Gastroesophageal sphincter (tissue), 4 donors: ENCODE data around the gene SND1. TPM values are rescaled to one million over a fixed set of nuclear protein-coding genes. Genes with fewer than 3 reads are reported as not detected.

ENCODE experiments used
- ATAC-seq: fragments of 150-250 bp; one replicate; pipeline ENCODE4 v1.9.1; 2016; ENCODE audit warnings: mild to moderate bottlenecking, moderate library complexity
- H3K27ac ChIP-seq, 4 donors: fragments of 200-600 bp; sonication (generic) in 3 of 4; 1 replicate in 3 of 4; 2 replicates in 1 of 4; pipeline ENCODE4 v1.5.1; 2016 to 2019
- H3K27me3 ChIP-seq: fragments of 200-600 bp; sonication (generic); one replicate; pipeline ENCODE4 v1.5.1; 2019
- H3K36me3 ChIP-seq, 2 donors: fragments of 200-600 bp; sonication (generic); one replicate each; pipeline ENCODE4 v1.5.1; 2019; ENCODE audit warnings: control low read depth in 1 of 2
- H3K4me1 ChIP-seq, 3 donors: fragments of 200-600 bp; sonication (generic); 1 replicate in 2 of 3; 2 replicates in 1 of 3; pipeline ENCODE4 v1.5.1; 2016 to 2019; ENCODE audit warnings: control low read depth in 2 of 3
- H3K4me3 ChIP-seq, 2 donors: fragments of 200-600 bp; sonication (generic); one replicate each; pipeline ENCODE4 v1.5.1; 2019; ENCODE audit warnings: mild to moderate bottlenecking in 1 of 2, moderate library complexity in 1 of 2
- H3K9me3 ChIP-seq, 3 donors: fragments of 200-600 bp; sonication (generic); one replicate each; pipeline ENCODE4 v1.5.1; 2017 to 2019; ENCODE audit warnings: control low read depth in 2 of 3
- EP300 ChIP-seq: sonication (generic); formaldehyde crosslinking; IDR thresholded peaks from one replicate; pipeline ENCODE4 v1.6.1; 2017; ENCODE audit warnings: antibody characterized with exemption, mild to moderate bottlenecking
- POLR2A ChIP-seq, 2 donors: fragments of 450-650 bp; IDR thresholded peaks; one replicate each; pipeline ENCODE4 v1.6.1; 2017; ENCODE audit warnings: antibody characterized with exemption in 2 of 2, mild to moderate bottlenecking in 2 of 2, moderate library complexity in 1 of 2
- POLR2AphosphoS5 ChIP-seq: sonication (generic); formaldehyde crosslinking; IDR thresholded peaks from one replicate; pipeline ENCODE4 v1.6.1; 2017; ENCODE audit warnings: antibody characterized with exemption
- WGBS, 2 donors: methylation state at CpG; one replicate each; pipeline ENCODE4 v1.1.5; 2018; ENCODE audit warnings: low coverage in 1 of 2; 5-methylcytosine and 5-hydroxymethylcytosine counted together
- total RNA-seq, 4 donors: library from RNA; depleted of rRNA; stranded (reverse); fragments of >200 nt; gene quantifications; one replicate each; pipeline ENCODE4 v1.1.0, GENCODE V29; 2016
- TF ChIP-seq, protein P1 (sequence below), 4 experiments: fragments of 200-600 bp in 2 of 4; fragments of 450-650 bp in 2 of 4; sonication (generic) in 1 of 4; IDR thresholded peaks; one replicate each; pipeline ENCODE4 v1.5.1; 2017 to 2019; ENCODE audit warnings: antibody characterized with exemption in 4 of 4, mild to moderate bottlenecking in 2 of 4, moderate library complexity in 2 of 4

SND1 gene
- total RNA-seq, 4 donors from 2014 or later = 97.1 to 119 (median 103) TPM

DNA sequence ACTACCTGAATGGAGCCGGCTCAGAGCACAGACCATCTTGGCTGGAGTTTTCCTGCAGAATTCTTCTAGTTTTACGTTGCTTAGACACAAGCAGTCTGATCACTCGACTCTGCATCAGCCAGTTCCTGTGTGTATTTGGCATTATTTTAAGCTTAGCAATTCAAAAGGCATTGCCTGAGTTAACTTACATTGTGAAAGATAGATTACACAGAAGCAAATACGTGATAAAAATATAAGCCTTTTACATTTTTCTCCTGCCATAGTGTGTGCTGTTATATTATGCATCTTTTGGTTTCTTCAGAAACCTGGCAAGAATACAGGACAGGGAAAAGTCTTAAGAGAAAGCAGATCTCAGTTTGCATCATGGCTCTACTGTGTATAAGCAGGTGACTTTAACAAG, 281.2 kb downstream of the SND1 start:
- no peak overlapping the region for H3K4me3 ChIP-seq
- H3K36me3 ChIP-seq = peaks cover 0 to 33% of the 10 kb centered on the region in 2 donors
- H3K9me3 ChIP-seq = no peaks in the 10 kb centered on the region
- H3K4me1 ChIP-seq = peaks cover 0 to 3% (median under 1%) of the 10 kb centered on the region in 3 donors
- 39 to 79% methylated on average over 4 of the region's 4 CpGs for WGBS, 2 donors
- H3K27ac ChIP-seq = no peak overlapping the region
- ATAC-seq = no peak
- no peaks in the 10 kb centered on the region for H3K27me3 ChIP-seq
- TF ChIP-seq EP300 (no peak), POLR2AphosphoS5 (no peak), POLR2A (IDR thresholded peaks at IDR 0.05) (no peak)
- TF ChIP-seq, protein P1, sequence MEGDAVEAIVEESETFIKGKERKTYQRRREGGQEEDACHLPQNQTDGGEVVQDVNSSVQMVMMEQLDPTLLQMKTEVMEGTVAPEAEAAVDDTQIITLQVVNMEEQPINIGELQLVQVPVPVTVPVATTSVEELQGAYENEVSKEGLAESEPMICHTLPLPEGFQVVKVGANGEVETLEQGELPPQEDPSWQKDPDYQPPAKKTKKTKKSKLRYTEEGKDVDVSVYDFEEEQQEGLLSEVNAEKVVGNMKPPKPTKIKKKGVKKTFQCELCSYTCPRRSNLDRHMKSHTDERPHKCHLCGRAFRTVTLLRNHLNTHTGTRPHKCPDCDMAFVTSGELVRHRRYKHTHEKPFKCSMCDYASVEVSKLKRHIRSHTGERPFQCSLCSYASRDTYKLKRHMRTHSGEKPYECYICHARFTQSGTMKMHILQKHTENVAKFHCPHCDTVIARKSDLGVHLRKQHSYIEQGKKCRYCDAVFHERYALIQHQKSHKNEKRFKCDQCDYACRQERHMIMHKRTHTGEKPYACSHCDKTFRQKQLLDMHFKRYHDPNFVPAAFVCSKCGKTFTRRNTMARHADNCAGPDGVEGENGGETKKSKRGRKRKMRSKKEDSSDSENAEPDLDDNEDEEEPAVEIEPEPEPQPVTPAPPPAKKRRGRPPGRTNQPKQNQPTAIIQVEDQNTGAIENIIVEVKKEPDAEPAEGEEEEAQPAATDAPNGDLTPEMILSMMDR (IDR thresholded peaks at IDR 0.05) = no peak

DNA sequence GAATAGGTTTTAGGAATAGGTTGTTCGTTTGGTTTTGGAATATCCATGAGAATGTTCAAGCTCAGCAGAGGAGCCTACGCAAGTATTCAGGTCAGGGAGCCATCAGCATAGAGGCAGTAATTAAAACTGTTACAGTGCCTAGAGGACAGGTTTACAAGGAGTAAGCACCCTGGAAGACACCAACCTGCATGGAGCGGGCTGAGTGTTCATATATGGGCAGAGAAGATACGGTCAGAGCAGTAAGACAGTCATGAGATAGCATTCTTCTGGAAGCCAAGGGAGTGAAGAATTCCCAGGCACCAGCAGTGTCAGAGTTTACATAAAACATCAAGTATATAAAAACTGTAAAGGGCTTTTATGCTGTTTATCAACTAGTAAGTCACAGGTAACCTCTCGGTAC, 282.7 kb downstream of the SND1 start:
- no peak for TF ChIP-seq EP300
- no peak for TF ChIP-seq POLR2A (IDR thresholded peaks at IDR 0.05)
- TF ChIP-seq POLR2AphosphoS5 = no peak
- TF ChIP-seq, protein P1 (IDR thresholded peaks at IDR 0.05) = no peak
- H3K4me3 ChIP-seq = no peak overlapping the region
- 96 to 100% methylated on average over 4 to 5 of the region's 5 CpGs for WGBS, 2 donors

DNA sequence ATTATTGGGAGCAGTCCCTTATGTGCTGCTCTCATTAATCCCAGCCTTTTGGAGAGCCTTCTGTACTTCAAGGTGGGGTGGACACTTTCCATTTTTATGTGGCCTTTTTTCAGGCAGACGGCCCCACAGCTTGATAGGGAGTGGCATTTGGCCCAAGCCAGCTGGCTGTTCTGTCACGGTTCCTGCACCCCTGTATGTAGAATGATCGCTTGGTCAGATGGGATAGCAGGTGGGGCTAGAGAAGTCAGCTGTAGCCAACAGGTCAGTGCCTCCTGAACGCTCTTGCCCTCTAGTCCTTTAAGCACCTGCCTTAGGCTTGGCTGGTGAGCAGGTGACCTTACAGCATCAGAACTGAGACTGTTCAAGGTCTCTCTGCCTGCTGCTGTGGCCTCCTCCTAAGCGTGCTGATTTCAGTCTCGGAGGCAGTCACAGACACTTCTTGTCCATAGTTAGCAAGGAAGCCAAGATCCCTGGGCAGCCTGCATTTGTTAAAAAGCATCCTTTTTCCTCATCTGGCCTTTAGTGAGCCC, 283.9 kb downstream of the SND1 start:
- WGBS, 2 donors = 71 to 85% methylated on average over 3 to 5 of the region's 6 CpGs
- TF ChIP-seq POLR2A (IDR thresholded peaks at IDR 0.05) (no peak), POLR2AphosphoS5 (no peak), EP300 (no peak)
- TF ChIP-seq, protein P1 (IDR thresholded peaks at IDR 0.05) = no peak

More for the DNA sequence above, 282.7 kb downstream of the SND1 start:
- H3K27me3 ChIP-seq = no peaks in the 10 kb centered on the region
- H3K36me3 ChIP-seq = peaks cover 0 to 27% of the 10 kb centered on the region in 2 donors
- H3K9me3 ChIP-seq = no peaks in the 10 kb centered on the region
- ATAC-seq = no peak
- H3K4me1 ChIP-seq = no peaks in the 10 kb centered on the region
- H3K27ac ChIP-seq = no peak overlapping the region

DNA sequence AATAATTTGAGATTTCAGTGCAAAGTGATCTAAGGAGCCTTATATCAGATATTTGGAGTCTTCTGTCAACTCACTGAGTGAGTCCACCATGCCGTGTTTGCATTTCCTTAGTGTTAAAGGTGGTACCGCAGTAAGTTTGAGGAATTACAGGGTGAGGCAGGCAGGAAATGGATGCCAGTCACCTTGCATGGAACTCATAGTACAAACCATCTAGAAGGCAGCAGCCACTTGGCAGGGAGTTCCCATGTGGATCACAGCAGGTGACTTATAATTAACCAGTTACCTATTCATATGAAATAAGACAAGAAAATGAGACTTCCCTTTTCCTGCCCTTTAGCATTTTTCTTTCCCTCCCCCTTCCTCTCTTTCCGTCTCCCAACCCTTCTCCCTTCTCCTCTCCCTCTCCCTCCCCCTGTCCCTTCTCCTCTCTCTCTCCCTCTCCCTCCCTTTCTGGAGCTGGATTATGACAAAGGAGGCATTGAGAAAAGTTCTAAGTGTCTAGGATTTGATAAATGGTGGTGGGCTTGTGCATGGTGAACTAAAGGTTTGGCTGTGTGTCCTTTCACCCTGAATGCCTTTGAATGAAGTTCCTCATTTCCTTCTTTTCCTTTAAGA, 285.2 kb downstream of the SND1 start:
- ATAC-seq = no peak
- WGBS, 2 donors = 79 to 87% methylated on average over 3 of the region's 3 CpGs
- Histone ChIP-seq H3K4me1 (no peaks in the 10 kb centered on the region), H3K27me3 (no peaks in the 10 kb centered on the region), H3K4me3 (no peak overlapping the region), H3K9me3 (no peaks in the 10 kb centered on the region), H3K27ac (no peak overlapping the region), H3K36me3 (peaks cover 0 to 5% of the 10 kb centered on the region in 2 donors)
- TF ChIP-seq, protein P1 (IDR thresholded peaks at IDR 0.05) = no peak
- TF ChIP-seq EP300 (no peak), POLR2A (IDR thresholded peaks at IDR 0.05) (no peak), POLR2AphosphoS5 (no peak)

More for the DNA sequence above, 283.9 kb downstream of the SND1 start:
- Histone ChIP-seq H3K4me3 (no peak overlapping the region), H3K27me3 (no peaks in the 10 kb centered on the region), H3K9me3 (no peaks in the 10 kb centered on the region), H3K4me1 (no peaks in the 10 kb centered on the region), H3K36me3 (peaks cover 0 to 15% of the 10 kb centered on the region in 2 donors), H3K27ac (no peak overlapping the region)
- no peak for ATAC-seq

DNA sequence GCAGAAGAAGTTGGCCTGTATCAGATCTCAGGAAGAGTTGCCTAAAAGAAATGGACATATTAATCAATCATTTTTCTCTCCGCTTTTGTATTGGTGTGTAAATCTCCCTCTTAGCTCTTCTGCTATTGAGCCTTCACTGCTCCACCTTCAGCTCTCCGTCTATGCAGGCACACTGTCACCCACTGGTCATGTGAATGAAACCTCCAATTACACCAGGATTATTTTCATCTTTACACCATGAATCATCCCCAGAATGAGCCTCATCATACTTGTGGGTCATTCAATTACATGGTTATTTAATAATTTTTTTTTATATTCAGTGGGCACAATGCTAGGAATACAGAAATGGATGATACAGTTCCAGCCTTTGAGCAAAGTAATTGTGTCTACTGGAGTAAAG, 286.6 kb downstream of the SND1 start:
- WGBS, 2 donors = 73 to 83% methylated on average over 2 of the region's 2 CpGs
- Histone ChIP-seq H3K4me1 (no peaks in the 10 kb centered on the region), H3K36me3 (no peaks in the 10 kb centered on the region), H3K9me3 (no peaks in the 10 kb centered on the region), H3K4me3 (no peak overlapping the region), H3K27ac (no peak overlapping the region), H3K27me3 (no peaks in the 10 kb centered on the region)
- TF ChIP-seq, protein P1 (IDR thresholded peaks at IDR 0.05) = no peak
- no peak for ATAC-seq
